LHCN-M2 (cell line): ENCODE data around the gene NUP54. TPM values are rescaled to one million over a fixed set of nuclear protein-coding genes. Genes with fewer than 3 reads are reported as not detected.

Source experiments
- DNase-seq: peaks from one replicate; pipeline ENCODE4 v3.0.0-alpha.2; 2012; ENCODE audit warnings: low read depth
- polyA plus RNA-seq: library from polyadenylated mRNA; unstranded; fragments of >200 nt; gene quantifications from one replicate; pipeline ENCODE4 v1.2.1, GENCODE V29; 2012; ENCODE audit warnings: missing spikeins
- total RNA-seq: library from RNA; depleted of rRNA; stranded (reverse); fragments of >200 nt; gene quantifications from 2 replicates; pipeline ENCODE4 v1.2.3, GENCODE V29; 2014; rRNA removed

The NUP54 gene
- total RNA-seq, result 42.4 and 48.2 TPM in 2 replicates
- polyA plus RNA-seq, result 12.3 TPM

DNA sequence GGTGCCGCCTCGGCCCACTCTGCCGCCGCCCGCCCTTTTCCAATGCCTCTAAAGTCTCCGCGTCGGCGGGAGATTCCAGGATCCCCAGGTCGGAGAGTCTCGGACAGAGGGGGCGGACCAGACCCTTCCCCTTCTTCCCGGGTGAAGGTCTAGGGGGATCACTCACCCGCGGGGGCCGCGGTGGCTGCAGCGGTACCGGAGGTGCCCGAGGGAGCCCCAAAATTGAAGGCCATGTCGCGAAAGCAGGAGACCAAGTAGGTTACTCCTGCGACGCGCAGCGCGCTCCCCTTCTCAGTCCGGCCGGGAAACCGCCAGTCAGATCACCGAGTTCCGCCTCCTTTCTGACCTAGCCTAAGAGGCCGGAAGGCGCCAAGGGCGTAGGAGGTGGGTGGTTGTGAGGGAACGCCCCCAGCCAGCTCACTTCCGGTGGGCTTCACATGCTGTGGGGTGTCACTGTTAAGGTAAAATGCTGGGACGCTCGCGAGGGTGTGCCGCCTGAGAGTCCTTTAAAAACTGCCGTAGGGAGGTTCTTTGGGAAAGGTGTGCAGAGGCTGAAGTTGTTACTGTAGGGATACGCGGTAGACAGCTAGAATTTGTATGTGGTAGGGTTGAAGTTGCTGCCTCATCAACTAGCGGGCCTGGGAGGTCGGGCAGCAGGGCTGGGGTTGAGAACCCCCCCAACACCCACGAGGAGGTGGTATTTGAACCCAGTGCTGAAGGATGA lies at the start of gene NUP54:
Gene NUP54 (minus strand): TSS at position 256 of the 724 bp plus-strand sequence. CDS start 23 bp downstream, at position 233.
- peak; percentile 91 for DNase-seq

DNA sequence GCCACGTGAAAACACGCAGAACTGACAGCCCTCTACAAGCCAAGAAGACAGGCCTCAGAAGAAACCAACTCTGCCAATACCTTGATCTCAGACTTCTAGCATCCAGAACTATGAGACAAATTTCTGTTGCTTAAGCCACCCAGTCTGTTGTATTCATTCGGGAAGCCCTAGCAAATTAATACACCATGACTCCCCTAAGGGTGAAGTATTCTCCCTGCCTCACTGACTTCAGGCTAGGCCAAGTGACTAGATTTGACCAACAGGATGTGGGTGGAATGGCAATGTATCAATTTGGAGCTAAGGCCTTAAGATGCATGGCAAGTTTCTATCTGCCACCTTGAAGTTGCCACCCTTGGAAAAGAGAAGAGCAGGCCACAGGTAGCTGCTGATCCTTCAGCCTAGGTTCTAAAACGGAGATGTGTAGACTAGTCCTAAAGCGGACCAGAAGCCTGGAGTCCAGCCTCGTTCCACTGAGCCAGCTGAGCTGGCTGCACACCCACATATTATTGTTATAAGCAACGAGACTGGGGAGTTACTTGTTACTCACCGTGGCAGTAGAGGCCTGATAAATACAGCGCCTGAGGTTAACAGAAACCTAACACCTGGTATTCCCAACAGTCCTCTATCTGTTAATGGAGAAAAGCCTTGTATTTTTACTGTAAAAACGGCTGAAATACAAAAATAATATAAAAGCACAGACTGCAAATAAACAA lies 49.0 kb upstream of the NUP54 start:
- DNase-seq, result peak; percentile 29

- DNase-seq, result no peak
Observed at GRCh38 chr4:76196376-76196775, 48.2 kb upstream of the NUP54 start.

- DNase-seq, result no peak
Observed at GRCh38 chr4:76195326-76195725, 47.1 kb upstream of the NUP54 start.

DNA sequence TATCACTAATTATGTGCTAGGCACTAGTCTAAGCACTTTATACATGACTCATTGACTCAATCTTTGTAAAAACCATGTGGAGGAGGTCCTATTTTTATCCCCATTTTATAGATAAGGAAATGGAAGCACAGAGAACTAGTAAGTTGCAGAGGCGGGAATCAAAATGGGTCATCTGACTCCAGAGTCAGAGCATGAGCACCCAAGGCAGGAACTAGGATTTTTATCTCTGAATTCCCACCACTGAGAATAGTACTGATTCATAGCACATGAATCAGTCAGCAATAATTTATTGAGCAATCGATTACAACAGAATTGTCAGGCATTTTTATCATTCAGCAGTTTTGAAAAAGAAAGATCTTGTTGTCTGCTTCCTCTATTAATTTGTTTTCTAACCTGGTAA lies 46.1 kb upstream of the NUP54 start:
- peak; percentile 88 for DNase-seq

- DNase-seq, result no peak
Observed at GRCh38 chr4:76192236-76192635, 44.0 kb upstream of the NUP54 start.

GRCh38 chr4:76188557-76188956 lies 40.4 kb upstream of the NUP54 start:
- DNase-seq, result no peak

GRCh38 chr4:76188149-76188548 lies 40.0 kb upstream of the NUP54 start:
- no peak for DNase-seq

- no peak for DNase-seq
Observed at GRCh38 chr4:76187152-76187551, 39.0 kb upstream of the NUP54 start.

GRCh38 chr4:76182463-76182862 lies 34.3 kb upstream of the NUP54 start:
- DNase-seq, result no peak

GRCh38 chr4:76179398-76180318 lies 31.5 kb upstream of the NUP54 start:
- DNase-seq, result peak; percentile 73

DNA sequence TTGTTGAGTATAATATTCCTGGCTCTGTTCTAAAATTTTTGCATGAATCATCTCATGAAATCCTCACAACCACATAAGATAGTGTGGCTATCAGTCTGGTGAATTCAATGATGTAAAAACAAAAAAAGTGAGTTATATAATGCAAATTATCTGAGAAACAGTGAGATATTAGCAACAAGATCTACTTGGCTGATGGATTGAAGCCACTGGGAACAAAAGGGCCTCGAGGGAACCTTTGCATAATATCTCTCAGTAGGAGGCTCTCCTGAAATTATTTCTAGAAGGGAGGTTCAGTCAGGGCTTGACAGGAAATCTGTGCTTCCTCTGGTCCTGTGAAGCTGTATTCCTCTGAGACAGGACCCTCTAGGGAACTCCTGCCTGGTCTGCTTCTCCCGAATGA lies 30.1 kb upstream of the NUP54 start:
- DNase-seq, result no peak

- no peak for DNase-seq
Observed at GRCh38 chr4:76177709-76178108, 29.5 kb upstream of the NUP54 start.

- no peak for DNase-seq
Observed at GRCh38 chr4:76175336-76175735, 27.1 kb upstream of the NUP54 start.

DNA sequence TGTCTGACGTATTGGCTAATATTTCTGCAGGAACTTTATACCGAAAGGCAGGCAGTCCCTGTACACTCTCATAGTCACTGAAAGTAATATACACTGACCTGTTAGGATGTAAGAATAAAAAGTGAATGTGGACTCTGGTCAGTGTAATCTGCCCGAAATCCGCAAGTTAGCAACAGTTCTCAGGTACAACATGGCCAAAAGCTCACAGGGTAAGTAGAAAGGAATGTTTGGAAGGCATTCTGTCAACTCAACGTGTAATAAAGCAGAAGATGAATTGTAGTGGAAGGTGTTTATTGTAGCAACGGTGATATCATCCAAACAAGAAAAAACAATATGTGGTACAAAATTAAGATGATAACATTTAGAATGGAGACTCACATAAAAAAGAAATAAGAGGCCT lies 26.0 kb upstream of the NUP54 start:
- no peak for DNase-seq

DNA sequence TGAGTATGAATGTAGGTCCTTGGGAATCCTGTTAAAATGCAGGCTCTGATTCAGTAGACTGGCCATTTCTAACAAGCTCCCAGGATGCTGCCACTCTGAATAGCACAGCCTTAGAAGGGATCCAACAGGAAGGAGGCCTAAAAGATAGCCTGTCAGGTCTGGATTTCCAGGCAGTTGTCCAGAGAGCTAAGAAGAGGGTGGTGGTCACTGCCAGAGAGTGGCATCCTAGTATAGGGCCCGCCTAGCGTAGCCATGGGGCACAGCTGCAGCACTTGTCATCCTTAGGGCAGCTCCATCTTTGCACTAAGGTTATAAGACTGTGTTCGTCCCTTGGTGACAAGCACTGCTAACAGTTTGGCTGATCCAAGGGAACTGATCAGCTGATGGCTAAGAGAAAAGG lies 20.5 kb upstream of the NUP54 start:
- DNase-seq, result no peak

DNA sequence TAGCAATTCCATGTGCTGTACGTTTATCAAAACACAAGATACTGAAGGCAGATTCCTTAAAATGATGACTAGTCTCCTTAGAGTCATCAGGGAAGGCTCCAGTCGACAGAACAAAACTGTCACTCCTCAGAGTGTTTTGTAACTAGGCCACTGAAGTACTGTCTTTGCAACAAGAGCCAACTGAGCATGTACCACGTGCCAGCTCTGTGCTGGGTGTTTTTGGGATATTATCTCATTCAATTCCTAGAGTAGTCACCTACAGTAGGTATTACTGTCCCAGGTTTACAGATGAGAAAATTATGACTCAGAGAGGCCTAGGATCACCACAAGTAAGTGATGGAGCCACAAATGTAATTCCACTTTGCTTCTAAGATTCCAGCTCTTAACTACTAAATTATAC lies 18.3 kb upstream of the NUP54 start:
- DNase-seq, result no peak

DNA sequence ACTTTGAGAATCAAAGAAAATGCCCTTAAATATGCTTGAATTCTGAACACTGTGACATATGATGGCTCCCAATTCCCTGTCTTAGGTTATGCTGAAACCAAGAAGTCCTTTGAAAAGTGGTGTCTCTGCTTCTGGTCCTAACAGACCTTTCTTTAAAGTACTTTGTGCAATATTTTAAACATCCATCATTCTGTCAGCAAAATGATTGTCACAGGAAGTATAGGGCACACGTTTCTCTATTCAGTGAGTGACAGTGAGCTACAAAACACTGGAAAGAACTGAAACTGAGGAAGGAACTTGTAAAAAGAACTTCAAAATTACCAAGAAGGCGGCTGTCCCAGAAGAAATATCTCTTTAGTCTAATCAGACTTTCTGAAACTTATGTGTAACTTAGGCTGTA lies 12.2 kb upstream of the NUP54 start:
- DNase-seq, result no peak

GRCh38 chr4:76156635-76157034 lies 8.4 kb upstream of the NUP54 start:
- DNase-seq, result peak; percentile 5

GRCh38 chr4:76155979-76156378 lies 7.8 kb upstream of the NUP54 start:
- DNase-seq, result peak; percentile 29

- no peak for DNase-seq
Observed at GRCh38 chr4:76153356-76153755, 5.2 kb upstream of the NUP54 start.
